AG09309 (cell line): ENCODE results near the gene AMMECR1.
"Not testable (repeated sequence)": the region's sequence is repeated elsewhere in the genome, so short reads cannot be mapped to it uniquely, and the experiment has no call there.

ENCODE experiments used
- DNase-seq: peaks from one replicate; pipeline ENCODE4 v3.0.0-alpha.2; 2010; ENCODE audit warnings: low read depth
- H3K4me3 ChIP-seq: 2 replicates; pipeline ENCODE4 v1.5.1; 2011; ENCODE audit warnings: mild to moderate bottlenecking, low read depth, low read length, moderate library complexity; ENCODE audit not compliant: control insufficient read depth
- TF ChIP-seq, protein P1 (sequence below): IDR thresholded peaks from 2 replicates; pipeline ENCODE4 v1.5.1; 2011; ENCODE audit warnings: mild to moderate bottlenecking, low read depth, low read length, inconsistent platforms; ENCODE audit not compliant: insufficient read depth, control insufficient read depth; ENCODE audit errors: missing control alignments

Gene AMMECR1

DNA sequence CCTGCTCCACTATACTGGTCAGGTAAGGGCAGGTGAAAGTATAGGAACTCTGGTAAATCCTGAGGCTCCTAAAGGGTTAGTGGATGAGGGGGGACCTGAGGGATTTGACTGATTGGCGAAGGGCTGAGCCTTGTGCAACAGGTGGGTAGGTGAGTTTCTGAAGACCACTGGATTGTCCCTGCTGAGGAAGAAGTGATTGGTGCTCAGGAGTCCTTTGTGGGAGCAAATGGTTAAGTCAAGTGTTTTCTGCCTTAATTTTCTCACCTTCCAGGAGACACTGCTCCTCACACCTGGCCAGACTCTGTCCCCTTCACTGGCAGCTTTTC is 156.6 kb downstream of the AMMECR1 start:
- TF ChIP-seq, protein P1, sequence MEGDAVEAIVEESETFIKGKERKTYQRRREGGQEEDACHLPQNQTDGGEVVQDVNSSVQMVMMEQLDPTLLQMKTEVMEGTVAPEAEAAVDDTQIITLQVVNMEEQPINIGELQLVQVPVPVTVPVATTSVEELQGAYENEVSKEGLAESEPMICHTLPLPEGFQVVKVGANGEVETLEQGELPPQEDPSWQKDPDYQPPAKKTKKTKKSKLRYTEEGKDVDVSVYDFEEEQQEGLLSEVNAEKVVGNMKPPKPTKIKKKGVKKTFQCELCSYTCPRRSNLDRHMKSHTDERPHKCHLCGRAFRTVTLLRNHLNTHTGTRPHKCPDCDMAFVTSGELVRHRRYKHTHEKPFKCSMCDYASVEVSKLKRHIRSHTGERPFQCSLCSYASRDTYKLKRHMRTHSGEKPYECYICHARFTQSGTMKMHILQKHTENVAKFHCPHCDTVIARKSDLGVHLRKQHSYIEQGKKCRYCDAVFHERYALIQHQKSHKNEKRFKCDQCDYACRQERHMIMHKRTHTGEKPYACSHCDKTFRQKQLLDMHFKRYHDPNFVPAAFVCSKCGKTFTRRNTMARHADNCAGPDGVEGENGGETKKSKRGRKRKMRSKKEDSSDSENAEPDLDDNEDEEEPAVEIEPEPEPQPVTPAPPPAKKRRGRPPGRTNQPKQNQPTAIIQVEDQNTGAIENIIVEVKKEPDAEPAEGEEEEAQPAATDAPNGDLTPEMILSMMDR, result no peak
- no peak overlapping the region for H3K4me3 ChIP-seq
- no peak for DNase-seq

DNA sequence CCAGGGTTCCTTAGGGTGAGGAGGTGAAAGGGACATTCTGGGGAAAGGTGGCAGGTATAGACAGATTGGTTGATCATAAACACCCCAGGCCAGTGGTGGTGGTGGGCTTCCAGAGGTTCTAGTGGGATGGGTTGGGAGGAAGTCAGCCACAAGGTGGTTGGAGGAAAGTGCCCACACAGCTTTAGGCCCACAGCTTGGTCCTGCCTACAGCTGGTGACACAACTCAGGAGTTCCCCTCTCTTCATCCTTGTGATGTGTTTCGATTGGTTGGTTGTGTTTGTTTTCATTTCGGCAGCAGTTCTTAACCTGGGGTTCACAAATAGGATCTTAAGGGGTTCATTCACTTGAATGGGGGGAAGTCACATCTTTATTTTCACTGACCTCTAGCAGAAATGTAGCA is 158.0 kb downstream of the AMMECR1 start:
- TF ChIP-seq, protein P1, result no peak
- no peak for DNase-seq
- no peak overlapping the region for H3K4me3 ChIP-seq

DNA sequence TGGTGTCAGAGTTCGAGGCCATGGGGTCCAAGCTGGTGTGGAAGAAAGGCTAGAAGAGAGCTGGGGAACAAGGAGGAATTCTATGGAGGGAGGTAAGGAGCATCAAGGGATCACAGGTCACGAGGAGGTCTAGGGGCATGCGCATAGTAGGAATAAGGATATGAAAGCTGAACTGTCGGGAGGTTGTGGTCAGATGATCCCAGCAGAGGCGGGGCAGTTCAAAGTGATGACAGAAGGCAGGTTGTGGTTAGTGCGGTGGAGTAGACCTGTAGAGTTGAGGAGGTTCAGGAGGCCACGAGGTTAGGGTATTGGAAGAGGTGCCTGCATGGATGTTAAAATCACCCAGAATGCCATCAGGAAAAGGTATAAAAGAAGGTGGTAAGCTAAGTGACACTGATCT is 158.7 kb downstream of the AMMECR1 start:
- TF ChIP-seq, protein P1, result no peak
- no peak for DNase-seq
- H3K4me3 ChIP-seq, result no peak overlapping the region

DNA sequence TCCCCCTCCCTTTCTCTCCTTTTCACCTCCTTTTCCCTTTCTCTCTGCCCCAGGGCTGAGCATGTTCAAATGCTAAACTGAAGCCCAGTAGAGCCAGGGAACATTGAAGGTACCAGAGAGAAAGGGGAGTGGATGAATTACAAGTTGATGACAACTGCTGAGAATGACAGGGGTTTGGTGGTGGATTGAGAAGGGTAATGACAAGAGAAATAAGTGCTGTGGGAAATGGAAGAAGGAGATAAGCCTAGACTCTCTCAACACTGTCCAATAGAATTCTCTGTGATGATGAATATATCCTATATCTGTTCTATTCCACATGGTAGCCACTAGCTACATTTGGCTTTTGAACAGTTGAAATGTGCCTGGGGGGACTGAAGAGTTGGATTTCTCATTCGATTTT is 160.4 kb downstream of the AMMECR1 start:
- H3K4me3 ChIP-seq, result no peak overlapping the region
- TF ChIP-seq, protein P1, result no peak
- DNase-seq, result no peak

DNA sequence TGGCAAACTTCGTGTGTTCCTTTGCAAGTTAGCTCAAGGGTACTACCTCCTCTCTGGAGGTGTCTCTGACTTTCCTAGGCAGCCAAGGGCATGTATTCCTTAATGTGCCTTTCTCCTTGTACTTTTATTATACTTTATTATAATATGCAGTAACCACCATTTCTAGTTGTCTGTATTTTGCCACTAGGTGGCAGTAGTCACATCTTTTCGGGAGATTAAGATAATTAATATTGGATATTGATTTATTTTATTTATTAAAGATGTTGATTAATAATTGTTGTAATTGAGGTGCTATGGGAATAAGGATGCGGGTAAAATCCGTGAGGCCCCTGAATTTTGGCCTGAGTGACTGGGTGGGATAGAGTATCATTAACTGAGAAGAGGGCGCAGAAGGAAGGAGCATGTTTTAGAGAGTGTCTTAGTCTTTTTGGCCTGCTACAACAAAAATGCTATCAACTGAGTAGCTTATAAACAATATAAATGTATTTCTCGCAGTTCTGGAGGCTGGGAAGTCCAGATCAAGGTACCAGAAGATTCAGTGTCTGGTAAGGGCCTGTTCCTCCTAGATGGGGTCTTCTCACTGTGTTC is 161.6 kb downstream of the AMMECR1 start:
- H3K4me3 ChIP-seq, result no peak overlapping the region
- TF ChIP-seq, protein P1, result peak; percentile 46
- DNase-seq, result no peak

DNA sequence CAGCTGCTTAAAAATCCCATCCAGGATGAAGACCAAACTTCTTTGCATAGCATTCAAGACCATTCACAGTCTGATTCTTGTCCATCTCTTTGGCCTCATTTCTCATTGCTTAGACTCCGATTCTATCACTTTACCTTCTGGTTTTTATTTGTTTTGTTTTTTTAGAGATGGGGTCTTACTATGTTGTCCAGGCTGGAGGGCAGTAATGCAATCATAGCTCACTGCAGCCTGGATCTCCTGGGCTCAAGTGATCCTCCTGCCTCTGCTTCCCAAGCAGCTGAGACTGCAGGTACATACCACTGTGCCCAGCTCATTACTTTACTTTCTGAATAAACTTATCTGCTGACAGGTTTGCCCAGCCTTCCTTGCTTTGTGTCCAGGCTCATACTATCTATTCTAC is 162.1 kb downstream of the AMMECR1 start:
- H3K4me3 ChIP-seq, result no peak overlapping the region
- TF ChIP-seq, protein P1, result no peak
- DNase-seq, result no peak

DNA sequence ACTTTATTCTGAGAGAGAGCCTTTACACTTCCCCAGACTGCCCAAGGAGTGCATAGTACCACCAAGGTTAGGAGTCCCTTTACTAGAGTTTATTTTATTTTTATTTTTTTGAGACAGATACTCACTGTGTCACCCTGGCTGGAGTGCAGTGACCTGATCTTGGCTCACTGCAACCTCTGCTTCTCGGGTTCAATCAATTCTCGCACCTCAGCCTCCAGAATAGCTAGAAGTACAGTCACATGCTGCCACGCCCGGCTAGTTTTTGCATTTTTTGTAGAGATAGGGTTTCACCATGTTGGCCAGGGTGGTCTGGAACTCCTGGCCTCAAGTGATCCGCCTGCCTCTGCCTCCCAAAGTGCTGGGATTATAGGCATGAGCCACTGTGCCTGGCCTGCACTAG is 163.6 kb downstream of the AMMECR1 start:
- not testable (repeated sequence) for DNase-seq, H3K4me3 ChIP-seq
